Stimulated activated effector memory CD8-positive, alpha-beta T cell treated with anti-CD3 and anti-CD28 coated beads, Interleukin-12 subunit alpha, Interleukin-12 subunit beta, amount 100 ng/mL, for 72 hours (primary cell): ENCODE measurements around the gene HEYL.

Source experiments
- ATAC-seq: fragments of 150-1000 bp; cut with Tn5 transposase; 2 replicates; pipeline ENCODE4 v1.10.0; 2021
- DNase-seq, 2 donors: peaks; one replicate each; pipeline ENCODE4 v3.0.0; 2021 to 2022; ENCODE audit warnings: low spot score in 2 of 2
- H3K27ac Mint-ChIP-seq: one replicate; pipeline ENCODE4 v1.8.0; 2022; ENCODE audit warnings: mild to moderate bottlenecking, mixed read lengths
- H3K36me3 Mint-ChIP-seq: one replicate; pipeline ENCODE4 v1.8.0; 2022; ENCODE audit warnings: mild to moderate bottlenecking, mixed read lengths
- H3K4me1 Mint-ChIP-seq: one replicate; pipeline ENCODE4 v1.8.0; 2022; ENCODE audit warnings: mixed read lengths
- H3K4me3 Mint-ChIP-seq: one replicate; pipeline ENCODE4 v1.8.0; 2022; ENCODE audit warnings: mild to moderate bottlenecking, mixed read lengths
- H3K9me3 Mint-ChIP-seq: one replicate; pipeline ENCODE4 v1.8.0; 2022; ENCODE audit warnings: mixed read lengths

Gene HEYL

DNA sequence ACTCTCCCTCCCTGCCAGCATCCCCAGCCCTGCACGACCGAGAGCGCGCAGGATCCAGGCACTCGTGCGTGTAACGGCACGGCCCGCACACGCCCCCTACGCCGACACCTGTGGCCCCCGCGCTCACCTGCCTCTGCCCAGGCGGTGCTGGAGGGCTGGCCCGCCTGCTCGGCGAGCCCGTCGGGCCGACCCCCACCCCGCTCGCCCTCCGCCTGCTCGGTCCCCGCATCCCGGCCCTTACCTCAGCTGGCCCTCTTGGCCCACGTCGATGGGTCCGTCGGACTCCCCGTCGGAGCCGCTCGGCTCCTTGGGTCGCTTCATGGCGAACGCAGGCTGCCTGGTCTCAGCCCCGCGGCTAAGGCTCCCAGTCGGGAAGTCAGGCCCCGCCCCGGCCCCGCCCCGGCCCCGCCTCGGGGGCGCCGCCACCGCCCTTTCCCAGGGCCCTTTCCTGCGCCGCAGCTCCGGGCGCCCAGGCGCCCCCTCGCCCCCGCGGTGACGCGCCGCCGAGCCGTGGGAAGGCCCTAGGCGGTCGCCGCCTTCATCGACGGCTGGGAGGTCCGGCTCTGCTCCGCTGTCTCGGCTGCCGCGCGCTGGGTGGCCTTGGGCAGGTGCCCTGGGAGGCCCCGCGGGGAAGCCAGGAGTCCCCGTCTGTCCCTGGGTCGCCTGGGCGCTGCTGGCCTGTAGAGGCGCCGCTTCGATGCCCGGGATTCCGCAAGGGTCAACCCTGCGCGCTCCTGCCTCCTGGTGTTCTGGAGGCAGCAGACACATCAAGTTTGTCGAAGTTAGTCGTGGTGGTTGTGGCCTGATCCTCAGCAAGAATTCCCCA, at the start of gene HEYL:
TSS of gene HEYL (minus strand) at position 339 of the 826 bp plus-strand sequence. CDS start at position 321, 18 bp downstream.
- Mint-ChIP-seq H3K4me1 (no peaks in the 10 kb centered on the region), H3K27ac (no peak within 1 kb of the TSS), H3K9me3 (no peaks in the 10 kb centered on the region), H3K4me3 (peak within 1 kb of the TSS; percentile 31), H3K36me3 (no peaks in the 10 kb centered on the region)
- peak; percentile 85 for ATAC-seq
- peak; percentile 51 to 71 for DNase-seq

DNA sequence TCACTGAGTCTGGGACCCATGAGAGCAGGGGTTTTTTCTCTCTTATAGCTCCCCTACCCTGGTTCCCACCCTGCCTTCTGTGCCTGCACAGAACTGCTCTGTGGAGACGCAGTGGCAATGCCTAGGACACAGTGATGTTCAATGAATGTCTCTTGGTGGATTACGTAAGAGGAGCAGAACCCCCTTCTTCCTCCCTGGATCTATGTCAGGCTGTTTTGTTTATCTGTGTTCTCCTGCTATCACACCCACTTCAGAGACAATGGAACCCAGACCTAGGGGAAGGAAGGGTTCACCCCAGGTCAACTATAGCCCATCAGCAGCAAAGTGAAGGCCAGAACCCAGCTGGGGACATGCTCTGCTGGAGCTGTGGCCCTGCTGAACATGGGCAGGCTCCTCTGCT, 49.8 kb upstream of the HEYL start:
- ATAC-seq: no peak
- H3K4me1 Mint-ChIP-seq: peaks cover 20% of the 10 kb centered on the region
- H3K4me3 Mint-ChIP-seq: no peak overlapping the region

DNA sequence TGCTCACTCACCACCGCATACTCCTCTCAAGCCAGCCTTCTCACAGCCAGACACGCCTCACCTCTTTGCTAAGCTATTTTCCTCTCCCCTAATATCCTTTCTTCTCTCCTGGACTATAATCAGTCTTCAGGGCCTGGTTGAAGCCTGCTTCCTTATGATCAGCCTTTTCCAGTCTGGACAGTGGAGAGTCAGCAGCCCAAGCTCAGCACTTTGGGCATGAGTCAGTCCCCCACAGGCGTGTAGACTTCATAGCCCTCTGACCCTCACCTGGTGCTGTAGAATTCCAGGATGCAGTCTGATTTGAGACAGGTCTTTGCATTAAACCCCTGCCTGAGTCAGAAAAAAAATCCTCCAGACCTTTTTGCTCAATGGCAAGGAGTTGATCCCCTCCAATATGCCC, 49.3 kb upstream of the HEYL start:
- H3K4me3 Mint-ChIP-seq: no peak overlapping the region
- peaks cover 20% of the 10 kb centered on the region for H3K4me1 Mint-ChIP-seq
- H3K9me3 Mint-ChIP-seq: no peaks in the 10 kb centered on the region
- H3K36me3 Mint-ChIP-seq: no peaks in the 10 kb centered on the region
- H3K27ac Mint-ChIP-seq: no peak overlapping the region
- no peak for ATAC-seq
- no peak for DNase-seq

More for the DNA sequence above, 49.8 kb upstream of the HEYL start:
- no peak for DNase-seq
- no peak overlapping the region for H3K27ac Mint-ChIP-seq
- no peaks in the 10 kb centered on the region for H3K36me3 Mint-ChIP-seq
- no peaks in the 10 kb centered on the region for H3K9me3 Mint-ChIP-seq

DNA sequence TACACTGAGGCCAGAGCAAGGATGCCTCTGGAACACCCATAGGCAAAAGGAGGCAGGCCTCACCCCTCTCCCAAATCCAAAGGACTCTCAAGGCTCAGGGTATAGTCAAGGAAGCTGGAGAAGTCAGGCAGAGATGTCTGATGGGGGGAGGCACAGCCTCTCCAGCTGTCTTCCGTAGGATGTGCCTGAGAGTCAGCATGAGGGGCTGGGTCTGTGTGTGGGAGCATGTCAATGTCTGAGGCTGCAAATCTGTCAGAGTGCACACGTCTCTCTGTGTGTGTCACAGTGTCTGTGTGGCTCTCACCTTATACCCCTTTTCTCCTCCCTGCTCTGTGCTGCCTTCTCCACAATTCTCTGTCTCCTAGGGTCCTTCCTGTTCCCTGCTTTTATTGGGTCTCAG, 47.8 kb upstream of the HEYL start:
- H3K4me3 Mint-ChIP-seq: no peak overlapping the region

DNA sequence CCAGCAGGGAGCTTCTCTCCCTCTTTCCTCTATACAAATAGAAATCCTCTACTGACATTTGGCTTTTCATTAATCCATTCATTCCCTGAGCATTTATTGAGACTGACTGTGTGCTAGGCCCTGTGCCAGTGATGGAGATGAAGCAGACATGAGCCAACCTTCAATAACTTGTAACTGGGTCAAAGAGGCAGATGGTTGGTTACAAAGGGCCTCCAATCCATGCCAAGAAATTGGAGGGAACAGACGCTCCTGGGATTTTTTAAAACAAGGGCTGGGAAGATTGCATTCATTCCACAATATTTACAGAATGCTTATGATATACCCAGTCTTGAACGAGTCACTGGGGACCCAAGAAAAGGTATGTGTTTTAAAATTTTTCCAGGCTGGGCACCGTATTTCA, 45.6 kb upstream of the HEYL start:
- Mint-ChIP-seq H3K4me1 (peaks cover 9% of the 10 kb centered on the region), H3K36me3 (no peaks in the 10 kb centered on the region), H3K9me3 (no peaks in the 10 kb centered on the region), H3K27ac (peak overlapping the region; percentile 48), H3K4me3 (peak overlapping the region; percentile 52)
- DNase-seq (no peak), ATAC-seq (no peak)

More for the DNA sequence above, 47.8 kb upstream of the HEYL start:
- Mint-ChIP-seq H3K4me1 (peaks cover 20% of the 10 kb centered on the region), H3K9me3 (no peaks in the 10 kb centered on the region), H3K36me3 (no peaks in the 10 kb centered on the region), H3K27ac (no peak overlapping the region)
- DNase-seq: no peak
- ATAC-seq: no peak

DNA sequence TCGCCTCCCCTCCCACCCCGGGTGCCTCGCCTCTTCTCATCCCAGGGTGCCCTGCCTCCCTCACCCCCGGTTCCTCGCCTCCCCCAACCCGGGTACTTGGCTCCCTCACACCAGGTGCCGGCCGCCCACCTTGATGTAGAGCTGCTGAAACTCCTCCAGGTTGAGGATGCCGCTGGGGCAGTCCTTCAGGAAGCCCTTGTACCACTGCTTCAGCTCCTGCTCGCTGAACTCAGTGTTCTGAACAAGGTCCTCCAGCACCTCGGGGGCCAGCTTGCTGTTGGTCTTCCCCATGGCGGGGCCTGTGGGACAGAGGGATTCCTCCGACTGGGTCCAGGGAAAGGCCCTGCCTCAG, 44.8 kb upstream of the HEYL start:
- ATAC-seq (no peak), DNase-seq (no peak)
- H3K9me3 Mint-ChIP-seq: no peaks in the 10 kb centered on the region
- H3K4me1 Mint-ChIP-seq: peaks cover 7% of the 10 kb centered on the region
- peak overlapping the region; percentile 48 for H3K27ac Mint-ChIP-seq
- H3K4me3 Mint-ChIP-seq: peak overlapping the region; percentile 52
- H3K36me3 Mint-ChIP-seq: no peaks in the 10 kb centered on the region

DNA sequence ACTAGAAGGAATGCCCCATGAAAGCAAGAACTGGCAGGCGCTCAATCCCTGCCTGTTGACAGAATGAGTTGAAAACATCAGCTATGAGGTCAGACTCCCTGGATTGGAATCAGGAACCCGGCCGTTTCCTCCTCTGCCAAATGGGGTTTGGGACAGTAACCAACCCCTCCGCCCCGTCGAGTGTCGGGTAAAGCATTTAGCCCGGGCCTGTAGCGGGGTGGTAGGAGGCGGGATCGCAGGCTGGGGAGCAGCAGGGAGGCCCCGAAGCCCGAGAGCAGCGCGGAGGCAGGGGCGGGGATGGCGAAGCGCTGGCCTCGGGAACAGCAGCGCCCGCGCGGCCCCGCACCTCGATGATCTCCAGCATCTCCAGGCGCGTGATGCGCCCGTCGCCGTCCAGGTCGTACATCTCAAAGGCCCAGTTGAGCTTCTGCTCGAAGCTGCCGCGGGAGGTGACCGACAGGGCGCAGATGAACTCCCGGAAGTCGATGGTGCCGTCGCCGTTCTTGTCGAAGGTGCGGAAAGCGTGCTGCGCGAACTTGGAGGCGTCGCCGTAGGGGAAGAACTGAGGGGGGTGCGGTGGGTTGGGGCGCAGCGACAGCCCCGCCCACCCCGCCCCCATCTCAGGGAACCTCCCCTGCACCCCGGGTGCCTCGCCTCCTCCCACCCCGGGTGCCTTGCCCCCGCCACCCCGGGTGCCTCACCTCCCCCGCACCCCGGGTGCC, 44.3 kb upstream of the HEYL start:
- peaks cover 7% of the 10 kb centered on the region for H3K4me1 Mint-ChIP-seq
- no peak overlapping the region for H3K27ac Mint-ChIP-seq
- H3K4me3 Mint-ChIP-seq: peak overlapping the region; percentile 52
- H3K9me3 Mint-ChIP-seq: no peaks in the 10 kb centered on the region
- no peak for ATAC-seq
- no peaks in the 10 kb centered on the region for H3K36me3 Mint-ChIP-seq
- no peak for DNase-seq

DNA sequence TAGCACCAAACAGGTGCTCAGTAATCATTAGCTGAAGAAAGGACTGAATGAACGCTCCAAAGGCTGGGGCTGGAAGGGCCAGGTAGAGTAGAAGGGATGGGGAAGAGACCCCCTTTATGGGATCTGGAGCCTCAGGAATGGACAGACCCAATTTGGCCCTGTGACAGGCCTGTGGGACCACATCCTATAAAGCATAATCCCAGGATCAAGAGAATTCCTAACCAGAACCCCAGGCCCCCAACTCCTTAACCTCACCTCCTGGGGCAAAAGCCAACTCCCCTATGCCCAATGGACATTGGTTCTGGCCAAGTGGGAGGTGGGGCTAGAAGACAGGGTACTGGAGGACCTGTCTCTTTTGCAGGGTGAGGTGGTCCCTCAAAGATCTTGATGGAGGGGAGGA, 42.6 kb upstream of the HEYL start:
- H3K4me3 Mint-ChIP-seq: no peak overlapping the region
- ATAC-seq: no peak
- no peak overlapping the region for H3K27ac Mint-ChIP-seq
- H3K36me3 Mint-ChIP-seq: no peaks in the 10 kb centered on the region
- H3K9me3 Mint-ChIP-seq: no peaks in the 10 kb centered on the region
- DNase-seq: no peak
- peaks cover 7% of the 10 kb centered on the region for H3K4me1 Mint-ChIP-seq

DNA sequence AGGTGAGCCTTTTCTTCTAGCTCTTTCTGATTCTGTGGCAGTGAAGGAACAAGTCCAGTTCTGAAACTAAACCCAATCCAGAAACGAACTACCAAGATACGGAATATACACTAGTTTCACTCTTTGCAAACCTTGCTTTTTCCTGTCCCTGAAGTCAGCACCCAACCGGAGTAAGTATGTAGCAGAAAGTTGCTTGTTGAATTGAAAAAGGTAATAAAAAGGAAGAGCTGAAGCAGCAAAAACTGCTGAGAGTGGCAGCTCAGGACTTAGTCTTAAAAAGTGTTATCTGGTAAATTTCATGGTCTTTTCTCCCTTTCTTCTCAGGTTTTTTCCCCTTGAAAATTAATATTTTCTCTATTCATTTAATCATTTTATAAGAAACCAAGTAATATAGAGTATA, 41.9 kb upstream of the HEYL start:
- no peak for DNase-seq
- Mint-ChIP-seq H3K4me3 (no peak overlapping the region), H3K4me1 (peaks cover 7% of the 10 kb centered on the region), H3K9me3 (no peaks in the 10 kb centered on the region), H3K27ac (no peak overlapping the region), H3K36me3 (no peaks in the 10 kb centered on the region)
- ATAC-seq: no peak

DNA sequence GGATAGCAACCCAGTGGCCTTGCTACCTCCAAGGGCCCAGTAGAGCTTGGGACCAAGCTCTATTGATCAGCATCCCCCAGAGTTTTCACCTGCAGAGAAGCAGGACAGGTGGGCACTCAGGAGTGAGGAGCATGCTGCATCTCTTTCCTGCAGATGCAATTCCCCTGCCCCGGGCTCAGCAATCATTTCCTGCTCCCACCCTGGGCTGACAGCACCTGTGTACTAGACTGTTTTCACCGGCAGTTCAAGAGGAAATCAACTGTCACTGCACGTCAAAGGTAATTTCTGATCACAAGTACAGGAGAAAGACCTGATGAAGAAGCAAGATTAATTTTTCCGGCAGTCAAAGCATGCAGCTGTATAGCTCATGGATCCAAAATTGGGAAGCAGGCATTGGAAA, 41.3 kb upstream of the HEYL start:
- ATAC-seq (no peak), DNase-seq (no peak)
- Mint-ChIP-seq H3K4me1 (peaks cover 7% of the 10 kb centered on the region), H3K36me3 (no peaks in the 10 kb centered on the region), H3K27ac (no peak overlapping the region), H3K9me3 (no peaks in the 10 kb centered on the region), H3K4me3 (no peak overlapping the region)

DNA sequence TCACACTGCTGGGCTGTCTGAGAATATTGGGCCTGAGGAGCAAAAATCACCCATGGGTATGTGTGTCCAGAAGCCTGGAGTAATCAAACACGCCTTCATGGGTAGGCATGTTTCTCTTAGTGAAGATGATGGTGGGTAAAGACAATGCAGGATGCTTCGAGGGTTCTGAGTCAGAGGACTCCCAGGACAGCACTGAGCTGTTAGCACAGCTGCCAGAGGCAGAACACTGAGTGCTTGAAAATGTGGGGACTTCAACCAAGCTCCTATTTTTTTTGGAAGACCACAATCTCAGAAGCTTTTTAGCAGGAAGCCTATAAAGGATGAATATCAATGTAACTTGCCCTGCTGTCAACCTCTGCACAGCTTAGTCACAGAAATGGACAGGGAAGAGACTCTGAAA, 40.4 kb upstream of the HEYL start:
- DNase-seq (no peak), ATAC-seq (no peak)
- no peaks in the 10 kb centered on the region for H3K9me3 Mint-ChIP-seq
- H3K4me1 Mint-ChIP-seq: peaks cover 5% of the 10 kb centered on the region
- H3K36me3 Mint-ChIP-seq: no peaks in the 10 kb centered on the region
- no peak overlapping the region for H3K27ac Mint-ChIP-seq
- H3K4me3 Mint-ChIP-seq: no peak overlapping the region

DNA sequence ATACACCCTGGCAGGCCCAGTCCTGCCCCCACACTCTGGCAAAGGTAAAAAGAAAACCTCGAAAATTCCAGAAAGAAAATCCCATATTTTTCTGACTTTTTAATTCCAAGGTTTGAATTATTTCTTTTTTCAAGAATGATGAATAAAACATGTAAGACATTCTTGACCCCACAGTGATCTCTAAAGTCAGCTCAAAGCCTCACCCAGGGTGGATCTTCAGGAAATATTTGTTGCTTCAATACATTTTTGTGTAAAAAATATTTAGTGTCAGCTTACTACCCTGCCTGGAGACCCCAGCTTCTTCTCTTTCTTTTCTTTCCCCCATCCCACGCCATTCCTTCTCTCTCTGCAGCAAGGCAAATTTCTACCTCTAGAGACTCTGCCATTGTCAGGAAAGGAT, 39.4 kb upstream of the HEYL start:
- Mint-ChIP-seq H3K36me3 (no peaks in the 10 kb centered on the region), H3K4me3 (no peak overlapping the region), H3K27ac (no peak overlapping the region), H3K4me1 (no peaks in the 10 kb centered on the region), H3K9me3 (no peaks in the 10 kb centered on the region)
- ATAC-seq (no peak), DNase-seq (no peak)

DNA sequence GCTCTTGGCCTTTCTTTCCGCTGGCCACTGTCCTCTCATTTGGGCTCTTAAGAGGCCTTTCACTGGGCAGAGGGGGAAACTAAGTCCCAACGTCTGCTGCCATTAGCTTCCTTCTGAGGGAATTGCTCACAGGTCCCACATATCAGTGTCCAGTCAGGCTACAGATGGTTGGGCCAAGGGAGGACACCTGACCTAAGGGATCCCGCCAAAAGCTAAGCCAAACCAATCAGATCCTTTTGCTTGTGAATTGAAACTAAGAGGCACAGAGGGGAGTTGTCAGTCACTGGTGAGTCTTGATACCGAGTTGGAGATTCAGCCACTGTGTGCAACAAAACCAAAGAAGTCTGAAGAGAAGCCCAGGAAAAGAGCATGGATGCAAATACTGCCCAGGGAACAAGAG, 38.2 kb upstream of the HEYL start:
- no peak for ATAC-seq
- no peak overlapping the region for H3K27ac Mint-ChIP-seq
- H3K9me3 Mint-ChIP-seq: no peaks in the 10 kb centered on the region
- no peaks in the 10 kb centered on the region for H3K36me3 Mint-ChIP-seq
- no peak overlapping the region for H3K4me3 Mint-ChIP-seq
- no peak for DNase-seq
- no peaks in the 10 kb centered on the region for H3K4me1 Mint-ChIP-seq

DNA sequence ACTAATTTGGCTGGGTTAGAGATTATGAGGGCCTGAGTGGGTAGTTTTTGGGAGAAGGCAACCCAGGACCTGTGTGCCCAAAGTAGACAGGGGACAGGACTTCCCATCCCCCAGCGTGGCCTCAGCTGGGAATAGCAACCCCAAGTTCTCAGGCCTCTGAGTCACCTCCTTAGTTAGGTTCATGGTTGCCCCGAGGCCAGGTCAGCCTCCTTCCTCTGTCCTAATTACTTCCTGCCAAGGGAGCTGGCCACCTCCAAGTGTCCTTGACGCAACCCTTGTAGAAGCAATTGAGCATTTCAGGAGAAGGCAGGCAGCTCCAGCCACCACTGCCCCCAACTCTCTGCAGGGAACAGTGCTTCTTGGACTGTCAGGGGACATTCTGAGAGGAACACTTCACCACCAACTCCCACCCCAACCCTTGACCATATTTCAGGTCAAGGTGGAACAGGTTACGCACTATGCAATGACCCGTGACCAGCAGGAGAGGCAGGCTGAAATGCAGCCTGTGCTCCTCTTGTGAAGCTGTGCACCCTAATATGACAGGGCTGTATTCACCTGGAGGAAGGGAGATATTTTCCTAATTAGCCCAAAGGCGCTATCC, 37.6 kb upstream of the HEYL start:
- no peaks in the 10 kb centered on the region for H3K9me3 Mint-ChIP-seq
- H3K4me3 Mint-ChIP-seq: no peak overlapping the region
- no peaks in the 10 kb centered on the region for H3K36me3 Mint-ChIP-seq
- ATAC-seq (no peak), DNase-seq (no peak)
- no peak overlapping the region for H3K27ac Mint-ChIP-seq
- H3K4me1 Mint-ChIP-seq: no peaks in the 10 kb centered on the region

DNA sequence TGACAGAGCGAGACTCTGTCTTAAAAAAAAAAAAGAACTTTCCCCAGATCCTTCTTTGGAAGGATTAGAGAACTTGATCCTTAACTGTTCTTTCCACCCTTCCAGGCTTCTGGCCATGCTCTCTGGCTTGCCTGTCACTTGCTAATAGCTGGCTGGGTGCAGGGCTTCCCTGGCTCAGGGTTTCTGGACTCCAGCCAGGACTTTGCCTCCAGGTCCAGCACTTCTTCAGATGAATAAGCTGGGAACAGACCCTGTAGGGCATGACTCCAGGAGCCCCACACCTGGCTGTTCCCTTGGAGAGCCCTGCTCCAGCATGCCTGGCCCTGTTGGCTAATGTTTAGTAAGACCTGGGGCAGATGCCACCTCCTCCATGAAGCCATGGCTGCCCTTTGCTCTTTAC, 35.8 kb upstream of the HEYL start:
- H3K4me3 Mint-ChIP-seq: no peak overlapping the region
- H3K4me1 Mint-ChIP-seq: no peaks in the 10 kb centered on the region
- no peak overlapping the region for H3K27ac Mint-ChIP-seq
- H3K9me3 Mint-ChIP-seq: no peaks in the 10 kb centered on the region
- DNase-seq: no peak
- no peaks in the 10 kb centered on the region for H3K36me3 Mint-ChIP-seq
- ATAC-seq: no peak

DNA sequence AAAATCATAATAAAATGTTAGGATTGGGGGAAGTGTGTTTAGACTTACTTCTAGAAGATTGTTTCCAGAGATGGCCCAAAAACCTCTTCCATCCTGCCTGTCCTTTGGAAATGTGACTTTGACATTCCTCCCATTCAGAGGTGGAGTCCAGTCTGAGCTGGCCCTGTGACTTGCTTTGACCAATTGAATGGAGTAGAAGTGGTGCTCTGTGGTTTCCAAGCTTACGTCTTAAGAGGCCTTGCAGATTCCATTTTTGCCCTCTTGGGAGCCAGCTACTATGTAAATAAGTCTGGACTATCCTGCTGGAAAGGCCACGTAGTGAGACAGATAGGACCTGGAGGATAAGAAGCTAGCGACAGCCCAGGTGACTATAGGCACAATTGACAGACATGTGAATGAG, 33.8 kb upstream of the HEYL start:
- no peak overlapping the region for H3K27ac Mint-ChIP-seq

More for the DNA sequence above, 33.8 kb upstream of the HEYL start:
- Mint-ChIP-seq H3K4me3 (no peak overlapping the region), H3K9me3 (no peaks in the 10 kb centered on the region), H3K36me3 (no peaks in the 10 kb centered on the region), H3K4me1 (peaks cover 8% of the 10 kb centered on the region)
- no peak for DNase-seq
- ATAC-seq: no peak
